Choroid plexus epithelial cell (primary cell): ENCODE measurements around the gene RAB42.
"Not testable (repeated sequence)": the region's sequence is repeated elsewhere in the genome, so short reads cannot be mapped to it uniquely, and the experiment has no call there.

ENCODE experiments used
- DNase-seq: peaks from one replicate; pipeline ENCODE4 v3.0.0-alpha.2; 2010; ENCODE audit warnings: low read depth
- H3K4me3 ChIP-seq: 2 replicates; pipeline ENCODE4 v1.5.1; 2011; ENCODE audit warnings: low read depth, mild to moderate bottlenecking, control low read depth, low read length, moderate library complexity
- CTCF ChIP-seq: conservative IDR thresholded peaks from 2 replicates; pipeline ENCODE4 v1.5.1; 2011; ENCODE audit warnings: low read depth, mild to moderate bottlenecking, control low read depth, inconsistent platforms, low read length, moderate library complexity

The RAB42 gene

DNA sequence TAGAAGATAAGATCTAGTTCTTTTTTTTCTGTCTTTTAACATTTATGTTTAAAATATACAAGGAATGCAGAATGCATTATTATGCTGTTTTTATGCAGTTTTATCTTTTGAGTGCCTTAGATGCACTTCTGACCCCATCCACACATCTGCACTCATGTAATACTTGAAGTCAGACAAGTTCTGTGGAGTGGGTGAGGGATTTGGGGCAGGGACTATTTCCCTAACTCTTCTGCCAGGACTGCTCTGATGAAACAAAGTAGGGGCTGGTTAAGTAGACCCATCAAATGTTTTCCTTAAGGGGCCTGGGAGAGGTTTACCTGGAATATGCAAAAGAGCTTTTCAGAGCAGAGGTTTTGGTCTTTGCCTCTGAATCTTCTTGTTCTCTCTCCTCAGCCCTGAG, 27.8 kb upstream of the RAB42 start:
- no peak overlapping the region for H3K4me3 ChIP-seq
- TF ChIP-seq CTCF = no peak
- DNase-seq = no peak

- no peak for TF ChIP-seq CTCF
Observed at GRCh38 chr1:28565040-28565439, 27.0 kb upstream of the RAB42 start.

GRCh38 chr1:28565726-28566125, 26.3 kb upstream of the RAB42 start:
- no peak overlapping the region for H3K4me3 ChIP-seq
- DNase-seq = no peak
- no peak for TF ChIP-seq CTCF

More at GRCh38 chr1:28565040-28565439, 27.0 kb upstream of the RAB42 start:
- no peak overlapping the region for H3K4me3 ChIP-seq
- DNase-seq = no peak

DNA sequence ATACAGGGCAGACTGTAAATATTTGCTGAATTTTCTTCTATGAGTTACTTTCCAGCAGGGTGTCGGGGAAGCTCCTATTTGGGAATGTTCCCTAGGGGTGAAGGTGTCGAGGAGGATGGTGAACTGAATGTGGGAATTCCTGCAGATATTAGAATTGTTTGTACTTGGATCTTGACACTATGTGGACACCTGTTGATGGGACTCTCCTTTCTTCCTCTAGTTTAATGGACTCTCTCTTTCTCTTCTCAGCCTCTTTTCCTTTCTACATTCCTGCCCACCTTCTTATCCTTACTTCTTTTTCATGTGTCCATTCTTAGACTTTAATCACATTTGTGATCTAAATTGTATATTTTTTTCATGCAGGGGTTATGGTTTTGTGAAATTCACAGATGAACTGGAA, 25.1 kb upstream of the RAB42 start:
- no peak for TF ChIP-seq CTCF

GRCh38 chr1:28571911-28572310, 20.2 kb upstream of the RAB42 start:
- DNase-seq = no peak
- TF ChIP-seq CTCF = no peak
- H3K4me3 ChIP-seq = no peak overlapping the region

More for the DNA sequence above, 25.1 kb upstream of the RAB42 start:
- no peak overlapping the region for H3K4me3 ChIP-seq
- DNase-seq = no peak

DNA sequence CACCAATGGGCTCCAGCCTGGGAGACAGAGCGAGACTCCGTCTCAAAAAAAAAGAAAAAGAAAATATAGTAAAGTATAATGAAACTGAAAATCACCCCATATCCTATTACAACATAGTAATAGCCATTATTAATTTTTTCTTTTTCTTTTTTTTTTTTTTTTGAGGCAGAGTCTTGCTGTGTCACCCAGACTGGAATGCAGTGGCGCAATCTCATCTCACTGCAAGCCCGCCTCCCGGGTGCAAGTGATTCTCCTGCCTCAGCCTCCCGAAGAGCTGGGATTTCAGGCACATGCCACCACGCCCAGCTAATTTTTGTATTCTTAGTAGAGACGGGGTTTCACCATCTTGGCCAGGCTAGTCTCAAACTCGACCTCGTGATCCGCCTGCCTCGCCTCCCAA, 19.2 kb upstream of the RAB42 start:
- H3K4me3 ChIP-seq = not testable (repeated sequence)

GRCh38 chr1:28573564-28573963, 18.5 kb upstream of the RAB42 start:
- TF ChIP-seq CTCF = no peak
- no peak overlapping the region for H3K4me3 ChIP-seq
- DNase-seq = no peak

More for the DNA sequence above, 19.2 kb upstream of the RAB42 start:
- peak; percentile 93 for DNase-seq

DNA sequence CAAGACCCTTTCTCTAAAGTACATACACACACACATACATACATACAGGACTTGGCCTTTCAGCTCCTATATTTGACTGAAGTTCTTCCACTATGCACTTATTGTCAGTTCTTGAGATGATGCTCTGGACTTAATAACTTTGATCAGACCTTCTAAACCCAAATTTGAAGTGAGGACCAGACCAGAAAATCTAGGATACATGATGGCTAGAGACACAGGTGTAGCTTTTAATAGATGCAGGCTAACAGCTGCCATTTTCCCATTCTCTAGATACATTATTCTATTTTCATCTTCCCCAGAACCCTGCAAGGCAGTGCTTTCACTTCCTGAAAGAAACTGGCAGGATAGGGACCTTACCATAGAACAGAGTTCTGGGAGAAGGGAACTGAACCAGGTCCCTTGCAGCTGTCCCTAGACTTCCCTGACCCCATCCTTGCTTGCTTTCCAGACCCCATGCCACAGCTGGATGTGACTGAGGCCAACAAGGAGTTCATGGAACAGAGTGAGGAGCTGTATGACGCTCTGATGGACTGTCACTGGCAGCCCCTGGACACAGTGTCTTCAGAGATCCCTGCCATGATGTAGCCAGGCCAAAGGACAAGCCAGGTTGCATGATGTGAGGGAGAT, 14.9 kb upstream of the RAB42 start:
- no peak for TF ChIP-seq CTCF
- H3K4me3 ChIP-seq = no peak overlapping the region
- no peak for DNase-seq
